Measurements from ENCODE around the gene TEDC2. TPM values are rescaled to one million over a fixed set of nuclear protein-coding genes. Genes with fewer than 3 reads are reported as not detected.

The TEDC2 gene
- total and polyA plus RNA-seq, 2 of the 8 experiments (the other 6 are each of a cell fraction or from before 2014, with no cell fraction given), result 54.6 to 55.6 TPM

- TF ChIP-seq, protein P1, sequence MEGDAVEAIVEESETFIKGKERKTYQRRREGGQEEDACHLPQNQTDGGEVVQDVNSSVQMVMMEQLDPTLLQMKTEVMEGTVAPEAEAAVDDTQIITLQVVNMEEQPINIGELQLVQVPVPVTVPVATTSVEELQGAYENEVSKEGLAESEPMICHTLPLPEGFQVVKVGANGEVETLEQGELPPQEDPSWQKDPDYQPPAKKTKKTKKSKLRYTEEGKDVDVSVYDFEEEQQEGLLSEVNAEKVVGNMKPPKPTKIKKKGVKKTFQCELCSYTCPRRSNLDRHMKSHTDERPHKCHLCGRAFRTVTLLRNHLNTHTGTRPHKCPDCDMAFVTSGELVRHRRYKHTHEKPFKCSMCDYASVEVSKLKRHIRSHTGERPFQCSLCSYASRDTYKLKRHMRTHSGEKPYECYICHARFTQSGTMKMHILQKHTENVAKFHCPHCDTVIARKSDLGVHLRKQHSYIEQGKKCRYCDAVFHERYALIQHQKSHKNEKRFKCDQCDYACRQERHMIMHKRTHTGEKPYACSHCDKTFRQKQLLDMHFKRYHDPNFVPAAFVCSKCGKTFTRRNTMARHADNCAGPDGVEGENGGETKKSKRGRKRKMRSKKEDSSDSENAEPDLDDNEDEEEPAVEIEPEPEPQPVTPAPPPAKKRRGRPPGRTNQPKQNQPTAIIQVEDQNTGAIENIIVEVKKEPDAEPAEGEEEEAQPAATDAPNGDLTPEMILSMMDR (IDR thresholded peaks at IDR 0.05; ENCODE audit: control extremely low read depth in 1 of 3, insufficient read depth in 1 of 3, low read depth in 1 of 3, low read length in 3 of 3), result peak in 1 of 3 experiments; percentile 28; a peak in 2 of 4 replicates
- TF ChIP-seq POLR2AphosphoS5 (IDR thresholded peaks at IDR 0.05; ENCODE audit: low read depth, low read length) (no peak), NANOG (IDR thresholded peaks at IDR 0.05; ENCODE audit: insufficient read depth, low read depth, low read length, poor library complexity, severe bottlenecking) (no peak), EZH2 (IDR thresholded peaks at IDR 0.05; ENCODE audit: low read depth, low read length, severe bottlenecking) (no peak), HDAC6 (IDR thresholded peaks at IDR 0.05; ENCODE audit: low read depth, low read length) (no peak), ASH2L (IDR thresholded peaks at IDR 0.05; ENCODE audit: low read length) (peak; percentile 61), MAX (IDR thresholded peaks at IDR 0.05) (peak; percentile 59; the same call in 1 of the 2 replicates), TAF1 (IDR thresholded peaks at IDR 0.05; ENCODE audit: low read depth, low read length) (0 out of 2 replicates have a peak, but pooled peaks have one; percentile 35), BRCA1 (IDR thresholded peaks at IDR 0.05; ENCODE audit: low read depth, low read length) (no peak), GTF2F1 (IDR thresholded peaks at IDR 0.05; ENCODE audit: borderline replicate concordance, low read depth, low read length) (no peak), TBP (IDR thresholded peaks at IDR 0.05; ENCODE audit: low read depth, low read length) (no peak), CBX5 (IDR thresholded peaks at IDR 0.05; ENCODE audit: low read depth, low read length) (no peak), JUND (IDR thresholded peaks at IDR 0.05; ENCODE audit: low read length) (no peak), YY1 (IDR thresholded peaks at IDR 0.05; ENCODE audit: low read depth, low read length) (no peak)
- TF ChIP-seq, protein P2, sequence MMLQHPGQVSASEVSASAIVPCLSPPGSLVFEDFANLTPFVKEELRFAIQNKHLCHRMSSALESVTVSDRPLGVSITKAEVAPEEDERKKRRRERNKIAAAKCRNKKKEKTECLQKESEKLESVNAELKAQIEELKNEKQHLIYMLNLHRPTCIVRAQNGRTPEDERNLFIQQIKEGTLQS (IDR thresholded peaks at IDR 0.05; ENCODE audit: insufficient read depth, low read depth, low read length), result no peak
- TF ChIP-seq, protein P3, sequence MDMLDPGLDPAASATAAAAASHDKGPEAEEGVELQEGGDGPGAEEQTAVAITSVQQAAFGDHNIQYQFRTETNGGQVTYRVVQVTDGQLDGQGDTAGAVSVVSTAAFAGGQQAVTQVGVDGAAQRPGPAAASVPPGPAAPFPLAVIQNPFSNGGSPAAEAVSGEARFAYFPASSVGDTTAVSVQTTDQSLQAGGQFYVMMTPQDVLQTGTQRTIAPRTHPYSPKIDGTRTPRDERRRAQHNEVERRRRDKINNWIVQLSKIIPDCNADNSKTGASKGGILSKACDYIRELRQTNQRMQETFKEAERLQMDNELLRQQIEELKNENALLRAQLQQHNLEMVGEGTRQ (IDR thresholded peaks at IDR 0.05; ENCODE audit: low read length), result no peak
- TF ChIP-seq, protein P4, sequence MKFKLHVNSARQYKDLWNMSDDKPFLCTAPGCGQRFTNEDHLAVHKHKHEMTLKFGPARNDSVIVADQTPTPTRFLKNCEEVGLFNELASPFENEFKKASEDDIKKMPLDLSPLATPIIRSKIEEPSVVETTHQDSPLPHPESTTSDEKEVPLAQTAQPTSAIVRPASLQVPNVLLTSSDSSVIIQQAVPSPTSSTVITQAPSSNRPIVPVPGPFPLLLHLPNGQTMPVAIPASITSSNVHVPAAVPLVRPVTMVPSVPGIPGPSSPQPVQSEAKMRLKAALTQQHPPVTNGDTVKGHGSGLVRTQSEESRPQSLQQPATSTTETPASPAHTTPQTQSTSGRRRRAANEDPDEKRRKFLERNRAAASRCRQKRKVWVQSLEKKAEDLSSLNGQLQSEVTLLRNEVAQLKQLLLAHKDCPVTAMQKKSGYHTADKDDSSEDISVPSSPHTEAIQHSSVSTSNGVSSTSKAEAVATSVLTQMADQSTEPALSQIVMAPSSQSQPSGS (IDR thresholded peaks at IDR 0.05; ENCODE audit: low read length), result no peak
These were observed 14.3 kb downstream of the TEDC2 start (continued) for GRCh38 chr16:2473999-2474876.
